ENCODE results near the gene POLR2A. TPM values are rescaled to one million over a fixed set of nuclear protein-coding genes. Genes with fewer than 3 reads are reported as not detected.

Gene POLR2A
- total and polyA plus RNA-seq, 2 experiments from 2014 or later, result 46.2 to 75.7 TPM

DNA sequence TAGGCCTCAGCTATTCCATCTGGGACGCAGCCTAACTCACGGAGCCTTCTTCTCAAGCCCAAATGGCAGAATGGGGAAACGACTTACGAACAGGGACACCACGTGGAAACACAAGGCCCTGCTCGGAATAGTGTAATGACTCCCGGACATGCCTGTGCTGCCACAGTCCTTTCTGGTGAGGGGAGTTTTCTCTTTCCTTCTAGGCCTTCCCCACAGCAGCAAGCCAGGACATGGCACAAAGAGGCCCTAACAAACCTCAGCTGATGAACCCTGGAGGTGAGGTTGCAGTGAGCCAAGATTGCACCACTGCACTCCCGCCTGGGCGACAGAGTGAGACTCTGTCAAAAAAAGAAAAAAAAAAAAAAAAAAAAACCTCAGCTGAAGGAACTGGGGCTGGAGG is 20.1 kb upstream of the POLR2A start:
- H3K27me3 ChIP-seq (replicated peaks; ENCODE audit: insufficient read depth), result no peaks in the 10 kb centered on the region
- H3K36me3 ChIP-seq (ENCODE audit: low read depth), result peaks cover 7% of the 10 kb centered on the region; the same call in 1 of the 2 replicates
- H3K9me3 ChIP-seq (ENCODE audit: low read depth), result no peaks in the 10 kb centered on the region
- no peak overlapping the region for H3K9ac ChIP-seq
- H3K4me1 ChIP-seq (ENCODE audit: insufficient read depth), result 0 out of 2 replicates have a peak, but pooled peaks cover 2% of the 10 kb centered on the region
- H4K20me1 ChIP-seq (ENCODE audit: insufficient read depth), result no peaks in the 10 kb centered on the region
- H3K4me3 ChIP-seq, result no peak overlapping the region
- no peak overlapping the region for H3K27ac ChIP-seq
- peaks cover 54% of the 10 kb centered on the region for H3K79me2 ChIP-seq (ENCODE audit: insufficient read depth)
- TF ChIP-seq EZH2phosphoT487 (IDR thresholded peaks at IDR 0.05; ENCODE audit: insufficient read depth, low read depth), result no peak
- DNase-seq, result no peak
- H3K4me2 ChIP-seq (ENCODE audit: unreplicated experiment), result no peak overlapping the region
- 80 to 84% methylated on average over 7 to 9 of the region's 9 CpGs for WGBS, 2 experiments (ENCODE audit: low coverage in 1 of 2, low lambda C conversion rate in 2 of 2, missing lambda C conversion rate in 2 of 2)
- in situ Hi-C loops (cut with MboI), result no loop called here
- H2AFZ ChIP-seq, result no peak overlapping the region
- peaks cover 19% of the 10 kb centered on the region for H3F3A ChIP-seq (ENCODE audit: insufficient read depth)
- H3K9me2 ChIP-seq (ENCODE audit: insufficient read depth), result no peaks in the 10 kb centered on the region

DNA sequence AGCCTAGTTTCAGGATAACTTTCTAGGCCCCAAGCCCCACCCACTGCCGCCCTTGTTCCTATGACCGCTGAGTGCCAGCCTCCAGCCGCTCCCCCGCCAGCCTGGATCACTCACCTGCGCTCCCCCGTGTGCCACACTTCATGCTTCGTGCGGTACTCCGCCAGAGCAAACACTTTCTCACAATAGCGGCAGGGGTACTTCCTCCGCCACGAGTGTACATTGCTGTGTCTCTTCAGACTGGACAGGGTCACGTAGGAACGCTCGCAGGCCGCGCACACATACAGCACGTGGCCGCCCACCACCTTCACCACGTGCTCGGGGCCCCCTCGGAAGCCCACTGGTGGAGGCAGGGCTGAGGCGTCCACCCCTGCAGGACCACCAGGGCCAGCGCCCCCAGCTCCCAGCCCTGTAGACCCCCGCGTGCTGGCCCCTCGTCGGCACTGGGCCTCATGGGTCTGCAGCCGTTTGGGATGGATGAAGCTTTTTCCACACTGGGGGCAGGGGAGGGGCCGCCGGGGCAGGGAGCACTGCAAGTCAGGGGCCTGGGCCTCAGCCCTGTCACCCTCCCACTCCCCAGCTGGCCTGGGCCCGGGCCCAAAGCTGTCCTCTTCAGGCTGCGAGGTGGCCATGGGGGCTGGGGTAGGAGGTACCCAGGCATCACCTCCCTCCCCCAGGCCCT is 18.4 kb upstream of the POLR2A start:
- no peaks in the 10 kb centered on the region for H3K9me2 ChIP-seq (ENCODE audit: insufficient read depth)
- H3K27me3 ChIP-seq (replicated peaks; ENCODE audit: insufficient read depth), result no peaks in the 10 kb centered on the region
- TF ChIP-seq EZH2phosphoT487 (IDR thresholded peaks at IDR 0.05; ENCODE audit: insufficient read depth, low read depth), result no peak
- TF ChIP-seq EZH2 (IDR thresholded peaks at IDR 0.05; ENCODE audit: insufficient read depth, poor library complexity, severe bottlenecking), result no peak
- in situ Hi-C loops (cut with MboI), result no loop called here
- H3K4me2 ChIP-seq (ENCODE audit: unreplicated experiment), result no peak overlapping the region
- no peak overlapping the region for H3K27ac ChIP-seq
- 93% methylated on average over 19 to 33 of the region's 33 CpGs for WGBS, 2 experiments (ENCODE audit: low coverage in 1 of 2, low lambda C conversion rate in 2 of 2, missing lambda C conversion rate in 2 of 2)
- no peak overlapping the region for H3K4me3 ChIP-seq
- no peak for DNase-seq
- 0 out of 2 replicates have a peak, but pooled peaks cover 2% of the 10 kb centered on the region for H3K4me1 ChIP-seq (ENCODE audit: insufficient read depth)
- no peaks in the 10 kb centered on the region for H3K9me3 ChIP-seq (ENCODE audit: low read depth)
- H4K20me1 ChIP-seq (ENCODE audit: insufficient read depth), result no peaks in the 10 kb centered on the region
- no peak overlapping the region for H3K9ac ChIP-seq
- peaks cover 4% of the 10 kb centered on the region; the same call in 1 of the 2 replicates for H3F3A ChIP-seq (ENCODE audit: insufficient read depth)
- H2AFZ ChIP-seq, result no peak overlapping the region
- H3K79me2 ChIP-seq (ENCODE audit: insufficient read depth), result peaks cover 71% of the 10 kb centered on the region
- peaks cover 7% of the 10 kb centered on the region; the same call in 1 of the 2 replicates for H3K36me3 ChIP-seq (ENCODE audit: low read depth)

DNA sequence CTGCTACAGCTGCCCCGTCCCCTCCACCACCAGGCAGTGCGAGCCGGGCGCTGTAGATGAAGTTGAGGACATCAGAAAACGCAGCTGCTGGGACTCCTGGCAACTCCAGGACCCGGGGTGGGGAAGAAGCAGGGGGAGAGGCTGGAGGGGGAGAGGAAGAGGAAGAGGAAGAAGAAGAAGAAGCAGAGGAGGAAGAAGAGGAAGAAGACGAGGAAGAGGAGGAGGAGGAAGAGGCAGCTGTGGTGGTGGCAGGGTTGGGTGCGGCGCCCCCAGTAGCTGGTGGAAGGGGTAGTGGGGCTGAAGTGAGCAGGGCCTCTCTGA is 17.9 kb upstream of the POLR2A start:
- H3K4me2 ChIP-seq (ENCODE audit: unreplicated experiment), result no peak overlapping the region
- in situ Hi-C loops (cut with MboI), result no loop called here
- no peaks in the 10 kb centered on the region for H3K9me2 ChIP-seq (ENCODE audit: insufficient read depth)
- H3K36me3 ChIP-seq (ENCODE audit: low read depth), result peaks cover 7% of the 10 kb centered on the region; the same call in 1 of the 2 replicates
- H3K27ac ChIP-seq, result no peak overlapping the region
- 0 out of 2 replicates have a peak, but pooled peaks cover 2% of the 10 kb centered on the region for H3K4me1 ChIP-seq (ENCODE audit: insufficient read depth)
- no peaks in the 10 kb centered on the region for H4K20me1 ChIP-seq (ENCODE audit: insufficient read depth)
- H3K9me3 ChIP-seq (ENCODE audit: low read depth), result no peaks in the 10 kb centered on the region
- TF ChIP-seq EZH2phosphoT487 (IDR thresholded peaks at IDR 0.05; ENCODE audit: insufficient read depth, low read depth), result no peak
- no peak for TF ChIP-seq EZH2 (IDR thresholded peaks at IDR 0.05; ENCODE audit: insufficient read depth, poor library complexity, severe bottlenecking)
- 93% methylated on average over 8 to 9 of the region's 9 CpGs for WGBS, 2 experiments (ENCODE audit: low coverage in 1 of 2, low lambda C conversion rate in 2 of 2, missing lambda C conversion rate in 2 of 2)
- no peak for DNase-seq
- no peak overlapping the region for H3K4me3 ChIP-seq
- no peaks in the 10 kb centered on the region for H3K27me3 ChIP-seq (replicated peaks; ENCODE audit: insufficient read depth)
- peaks cover 76% of the 10 kb centered on the region for H3K79me2 ChIP-seq (ENCODE audit: insufficient read depth)
- no peak overlapping the region for H3K9ac ChIP-seq
- H2AFZ ChIP-seq, result no peak overlapping the region
- H3F3A ChIP-seq (ENCODE audit: insufficient read depth), result no peaks in the 10 kb centered on the region

DNA sequence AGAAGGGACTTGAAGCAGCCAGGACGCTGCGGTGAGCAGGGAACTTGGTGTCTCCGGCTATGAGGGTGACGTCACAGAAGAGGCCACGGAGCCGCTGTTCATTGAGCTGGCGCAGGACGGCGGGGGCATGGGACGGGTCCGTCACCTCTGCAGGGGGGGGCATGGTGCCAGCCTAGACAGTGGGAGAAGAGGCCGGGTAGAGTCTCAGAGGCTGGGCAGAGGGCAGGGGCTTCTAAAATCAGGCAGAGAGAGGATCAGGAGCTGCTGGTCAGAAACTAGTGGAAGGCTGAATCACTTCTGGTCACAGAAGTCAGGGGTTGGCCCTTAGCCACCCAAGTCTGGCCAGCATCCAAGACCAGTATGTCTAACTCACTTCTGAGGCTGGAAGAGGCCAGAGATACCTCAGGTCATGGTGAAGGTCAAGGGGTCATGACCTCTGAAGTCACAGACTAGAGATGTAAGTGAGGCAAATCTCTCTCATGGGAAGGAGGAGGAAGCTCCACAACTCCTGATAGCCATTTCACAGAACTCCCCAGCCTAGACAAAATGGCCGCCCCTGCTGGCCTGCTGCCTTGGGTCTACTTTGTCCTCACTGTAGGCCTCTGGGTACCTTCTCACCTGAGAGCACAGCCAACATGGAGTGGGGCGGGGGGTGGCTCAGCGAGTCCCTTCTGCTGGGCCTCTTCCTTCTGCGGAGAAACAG is 17.4 kb upstream of the POLR2A start:
- Histone ChIP-seq H3K36me3 (ENCODE audit: low read depth) (peaks cover 7% of the 10 kb centered on the region; the same call in 1 of the 2 replicates), H3K4me3 (no peak overlapping the region), H3K9ac (no peak overlapping the region), H3F3A (ENCODE audit: insufficient read depth) (no peaks in the 10 kb centered on the region), H3K27ac (no peak overlapping the region), H3K9me3 (ENCODE audit: low read depth) (no peaks in the 10 kb centered on the region), H4K20me1 (ENCODE audit: insufficient read depth) (no peaks in the 10 kb centered on the region), H3K9me2 (ENCODE audit: insufficient read depth) (no peaks in the 10 kb centered on the region), H3K4me1 (ENCODE audit: insufficient read depth) (0 out of 2 replicates have a peak, but pooled peaks cover 2% of the 10 kb centered on the region), H3K27me3 (replicated peaks; ENCODE audit: insufficient read depth) (no peaks in the 10 kb centered on the region), H3K79me2 (ENCODE audit: insufficient read depth) (peaks cover 81% of the 10 kb centered on the region), H2AFZ (no peak overlapping the region), H3K4me2 (ENCODE audit: unreplicated experiment) (no peak overlapping the region)
- WGBS, 2 experiments (ENCODE audit: low coverage in 1 of 2, low lambda C conversion rate in 2 of 2, missing lambda C conversion rate in 2 of 2), result 85 to 90% methylated on average over 16 of the region's 16 CpGs
- peak; percentile 40 for DNase-seq
- TF ChIP-seq EZH2 (IDR thresholded peaks at IDR 0.05; ENCODE audit: insufficient read depth, poor library complexity, severe bottlenecking) (no peak), EZH2phosphoT487 (IDR thresholded peaks at IDR 0.05; ENCODE audit: insufficient read depth, low read depth) (no peak)
- in situ Hi-C loops (cut with MboI), result no loop called here
